Fibroblast of peridontal ligament (primary cell): ENCODE results near the gene BMI1.

Source experiments
- DNase-seq: peaks from one replicate; pipeline ENCODE4 v3.0.0-alpha.2; 2010; ENCODE audit errors: extremely low read depth

Gene BMI1

DNA sequence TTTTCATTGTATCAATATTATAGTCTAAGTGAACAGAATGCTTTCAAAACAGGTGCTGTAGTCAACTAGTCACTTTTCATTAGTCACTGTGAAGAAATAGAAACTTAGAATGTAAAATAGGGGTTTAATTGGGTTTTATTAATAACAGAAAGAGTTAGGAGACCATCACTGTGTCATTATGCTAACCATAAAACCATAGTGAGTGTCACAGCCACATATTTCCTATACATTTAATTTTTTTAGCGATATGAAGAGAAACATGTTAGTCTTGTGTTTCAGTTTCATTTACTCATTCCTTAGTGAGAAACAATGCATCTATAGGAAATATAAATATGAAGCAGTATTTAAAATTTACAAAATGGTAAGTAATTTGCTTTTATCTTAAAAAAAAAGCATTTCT lies 46.6 kb downstream of the BMI1 start:
- no peak for DNase-seq

DNA sequence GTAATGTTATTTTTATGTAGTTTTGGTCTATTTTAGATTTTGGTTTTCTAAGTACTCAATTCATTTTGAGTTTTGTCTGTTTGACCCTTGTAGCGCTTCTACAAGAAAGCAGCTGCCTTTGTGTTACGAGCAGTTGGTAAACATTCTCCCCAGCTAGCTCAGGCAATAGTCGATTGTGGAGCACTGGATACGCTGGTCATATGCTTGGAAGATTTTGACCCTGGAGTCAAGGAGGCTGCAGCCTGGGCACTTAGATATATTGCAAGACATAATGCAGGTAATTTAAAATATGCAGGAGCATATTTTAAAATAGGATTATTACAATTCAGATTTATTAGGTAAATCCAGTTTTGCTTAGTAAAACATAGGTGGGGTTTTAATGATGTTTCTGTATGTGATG lies 47.5 kb downstream of the BMI1 start:
- no peak for DNase-seq

DNA sequence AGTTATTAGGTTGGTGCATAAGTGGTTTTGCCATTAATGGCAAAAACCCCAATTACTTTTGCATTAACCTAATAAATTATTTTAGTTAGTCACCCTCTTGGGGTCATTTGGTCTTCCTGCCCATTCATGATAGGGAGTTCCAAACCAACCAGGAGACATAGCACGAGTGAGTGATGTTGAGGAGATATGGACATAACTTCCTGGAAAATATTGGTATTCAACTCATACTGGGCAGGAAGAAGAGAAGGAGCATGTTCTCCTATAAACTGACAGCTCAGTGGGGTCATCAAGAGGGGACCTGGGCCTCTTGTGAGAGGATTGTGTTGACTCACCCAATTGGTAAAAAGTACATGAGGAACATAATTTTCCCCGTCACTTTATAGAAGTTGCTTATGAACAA lies 48.1 kb downstream of the BMI1 start:
- DNase-seq: no peak

DNA sequence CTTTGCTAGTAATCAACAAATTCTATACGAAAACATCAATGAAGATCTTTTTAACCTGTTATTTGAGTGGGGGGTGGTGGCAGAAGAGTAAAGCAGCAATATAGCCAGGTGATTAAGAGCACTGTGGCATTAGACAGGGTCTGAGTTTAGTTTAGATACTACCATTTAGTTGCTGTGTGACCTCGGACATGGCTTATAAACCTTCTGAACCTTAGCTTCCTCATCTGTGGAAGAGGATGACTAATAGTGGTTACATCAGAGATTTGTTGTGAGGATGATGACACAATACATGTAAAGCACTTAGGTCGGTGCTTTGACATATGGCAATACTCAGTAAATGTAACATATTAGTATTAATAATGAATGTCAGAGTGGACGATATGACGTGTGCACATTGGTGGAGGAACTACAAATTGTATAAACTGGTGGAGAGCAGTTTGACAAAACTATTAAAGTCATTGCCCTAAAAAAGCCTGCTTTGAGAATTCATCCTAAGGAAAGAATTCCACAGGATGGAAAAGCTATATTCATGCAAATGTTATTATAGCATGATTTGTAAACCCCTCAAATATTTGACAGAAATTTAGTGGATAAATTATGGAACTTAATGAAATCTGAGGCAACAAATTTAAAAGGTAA lies 48.7 kb downstream of the BMI1 start:
- no peak for DNase-seq

DNA sequence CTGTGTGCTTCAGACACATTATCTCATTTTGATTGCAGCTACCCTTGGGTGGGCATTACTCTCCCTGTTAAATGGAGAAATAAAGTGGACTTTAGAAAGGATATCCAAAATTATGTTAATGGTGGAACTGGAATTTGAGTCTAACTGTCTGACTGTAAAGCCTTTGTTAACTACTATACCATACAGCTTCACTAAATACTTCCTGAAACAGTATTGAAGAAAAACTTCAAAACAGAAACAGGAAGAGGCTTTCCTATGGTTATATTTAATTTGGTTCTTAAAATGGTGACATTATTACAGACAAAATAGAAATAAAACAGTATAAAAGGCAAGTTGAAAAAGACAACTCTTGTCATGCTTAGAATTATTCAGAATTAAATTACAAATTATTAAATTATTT lies 49.4 kb downstream of the BMI1 start:
- DNase-seq: no peak

DNA sequence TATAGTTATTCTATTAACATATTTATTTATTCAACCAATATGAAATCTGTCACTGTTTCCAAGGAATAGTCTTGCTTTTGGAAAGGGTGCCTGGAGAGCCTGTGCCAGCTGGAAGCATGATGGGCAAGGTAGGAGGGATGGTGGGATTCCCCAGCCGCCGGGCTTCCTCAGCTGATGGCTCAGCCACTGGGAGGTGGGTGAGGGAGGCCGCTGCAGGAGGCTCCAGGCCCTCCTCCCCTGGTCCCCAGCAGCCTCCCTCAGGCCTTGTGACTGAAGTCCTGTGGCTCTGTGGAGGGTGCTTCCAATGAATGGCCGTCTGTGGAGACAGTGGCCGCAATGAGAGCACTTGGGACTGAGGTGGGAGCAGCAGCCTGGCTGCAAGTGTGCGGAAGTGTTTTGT lies 51.4 kb downstream of the BMI1 start:
- DNase-seq: no peak

DNA sequence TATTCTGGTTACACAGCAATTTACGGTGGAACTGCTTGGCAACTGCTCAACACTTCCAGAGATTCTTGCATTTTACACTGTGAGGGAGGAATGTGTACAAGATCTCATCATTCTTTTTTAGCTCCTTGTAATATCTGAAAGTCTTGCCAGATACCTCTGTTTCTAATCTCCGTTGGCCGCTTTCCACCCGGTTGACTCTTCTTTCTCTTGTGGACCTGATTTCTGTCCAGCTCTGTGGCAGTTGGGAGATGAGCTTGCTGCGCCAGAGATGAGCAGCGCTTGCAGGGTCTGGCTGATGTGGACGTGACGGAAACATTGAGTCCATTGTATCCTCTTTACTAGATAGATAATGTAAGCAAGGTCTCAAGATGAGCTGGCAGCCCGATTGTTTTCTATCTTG lies 52.0 kb downstream of the BMI1 start:
- DNase-seq: no peak

DNA sequence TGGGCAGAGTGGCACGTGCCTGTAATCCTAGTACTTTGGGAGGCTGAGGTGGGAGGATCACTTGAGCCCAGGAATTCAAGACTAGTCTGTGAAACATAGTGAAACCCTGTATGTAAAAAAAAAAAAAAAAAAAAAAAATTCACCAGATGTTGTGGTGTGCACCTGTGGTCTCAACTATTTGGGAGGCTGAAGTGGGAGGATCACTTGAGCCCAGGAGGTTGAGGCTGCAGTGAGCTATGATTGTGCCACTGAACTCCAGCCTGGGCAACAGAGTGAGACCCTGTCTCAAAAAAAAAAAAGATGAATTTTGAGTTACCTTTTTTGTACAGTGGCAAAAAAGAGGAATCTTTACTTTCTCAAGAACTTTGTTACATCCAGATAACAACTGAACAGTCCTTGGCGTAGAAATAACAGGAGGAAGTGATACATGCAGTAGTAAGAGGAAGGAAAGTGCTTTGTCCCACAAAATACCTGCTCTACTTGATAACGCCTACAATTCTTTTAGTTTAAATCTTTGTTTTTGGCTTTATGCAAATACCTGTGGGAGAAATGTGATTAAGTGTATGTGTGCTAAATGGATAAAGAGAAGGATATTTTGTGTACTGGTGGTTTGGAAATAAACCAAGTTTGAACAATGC lies 53.7 kb downstream of the BMI1 start:
- DNase-seq: no peak

DNA sequence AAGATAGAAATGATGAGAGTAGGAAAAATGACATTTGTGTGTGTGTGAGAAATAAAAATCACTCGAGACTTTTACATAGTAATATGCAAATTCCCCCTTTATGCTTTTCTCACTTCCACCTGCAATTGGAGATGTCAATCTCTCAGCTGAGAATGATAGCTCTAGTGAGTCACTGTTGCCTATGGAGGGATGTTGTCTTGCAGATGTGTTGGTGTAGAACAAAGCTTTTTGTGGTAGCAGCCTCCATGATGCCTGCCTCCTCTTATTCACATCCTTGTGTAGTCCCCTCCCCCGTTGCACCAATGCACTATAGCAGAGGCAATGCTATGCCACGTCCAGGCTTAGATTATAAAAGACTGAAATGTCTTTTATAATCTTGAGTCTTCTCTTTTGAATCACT lies 58.2 kb downstream of the BMI1 start:
- no peak for DNase-seq
